ENCODE data around the gene KL. TPM values are rescaled to one million over a fixed set of nuclear protein-coding genes. Genes with fewer than 3 reads are reported as not detected.

Gene KL
- total and polyA plus RNA-seq, 8 donors: 0.38 to 4.0 (median 1.4) TPM

DNA sequence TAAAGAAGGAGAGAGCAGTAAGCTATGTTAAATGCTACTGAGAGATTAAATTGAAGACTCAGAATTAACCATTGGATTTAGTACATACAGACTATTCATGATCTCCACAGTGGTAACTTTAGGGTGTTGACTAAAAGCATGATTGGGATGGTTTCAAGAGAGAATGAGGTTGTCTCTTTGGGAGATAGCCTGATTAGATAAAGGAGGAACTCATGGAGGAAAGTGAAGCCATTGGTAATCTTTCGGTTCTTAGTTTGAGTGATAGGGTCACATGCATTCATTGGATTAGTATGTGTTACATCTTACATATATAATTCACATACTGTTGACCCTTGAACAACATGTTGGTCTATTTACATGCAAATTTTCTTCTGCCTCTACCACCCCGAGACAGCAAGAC is 18.8 kb upstream of the KL start:
- Histone ChIP-seq H3K36me3 (no peaks in the 10 kb centered on the region), H3K4me1 (no peaks in the 10 kb centered on the region), H3K27me3 (no peaks in the 10 kb centered on the region), H3K27ac (no peak overlapping the region), H3K4me3 (no peak overlapping the region), H3K9me3 (no peaks in the 10 kb centered on the region)
- DNase-seq: no peak
- 84 to 94% (median 91%) methylated on average over 2 of the region's 2 CpGs for WGBS, 5 donors
- no peak for TF ChIP-seq POLR2A (IDR thresholded peaks at IDR 0.05)
- no peak for TF ChIP-seq CTCF (IDR thresholded peaks at IDR 0.05)
- TF ChIP-seq POLR2AphosphoS5 (IDR thresholded peaks at IDR 0.05): no peak
- TF ChIP-seq EP300 (IDR thresholded peaks at IDR 0.05): no peak
- intact Hi-C loops (cut with DNase I; ENCODE audit: low total_unique reads): no loop called here

DNA sequence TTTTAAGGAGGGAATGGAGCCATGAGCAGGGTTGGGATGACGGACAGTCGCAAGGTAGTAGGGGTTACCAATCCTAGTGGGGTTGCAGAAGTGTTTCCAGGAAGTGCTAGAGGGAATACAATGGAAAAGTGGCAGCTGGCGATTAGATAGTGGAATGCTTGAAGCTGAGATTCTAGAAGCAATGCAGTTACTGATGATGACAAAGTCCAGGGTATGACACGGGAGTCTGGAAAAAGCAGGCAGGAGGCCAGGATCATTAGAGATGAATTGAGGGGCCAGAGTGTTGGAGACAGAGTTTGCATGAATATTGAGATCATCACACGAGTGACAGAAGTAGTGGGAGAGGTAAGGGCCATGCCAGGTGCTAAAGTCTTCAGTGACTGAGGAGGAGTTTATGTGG is 17.3 kb upstream of the KL start:
- WGBS, 5 donors: 75 to 87% (median 82%) methylated on average over 5 of the region's 5 CpGs
- no peak overlapping the region for H3K4me3 ChIP-seq
- intact Hi-C loops (cut with DNase I; ENCODE audit: low total_unique reads): no loop called here

DNA sequence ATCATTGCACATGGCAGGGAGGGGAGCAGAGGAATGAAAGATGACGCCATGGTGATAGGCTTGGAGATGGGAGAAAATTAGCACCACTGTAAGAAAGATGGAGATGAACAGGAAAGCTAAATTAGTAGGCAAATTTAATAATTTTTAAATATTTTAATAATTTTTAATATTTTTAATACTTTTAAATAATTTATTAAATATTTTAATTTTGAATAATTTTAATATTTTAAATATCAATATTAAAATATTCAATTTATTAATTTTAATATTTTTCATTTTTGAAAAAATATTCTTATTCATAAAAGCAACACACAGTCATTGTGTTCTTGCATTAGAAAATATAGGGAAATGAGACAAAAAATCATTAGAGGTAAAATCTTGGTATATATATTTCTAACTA is 15.9 kb upstream of the KL start:
- TF ChIP-seq POLR2AphosphoS5 (IDR thresholded peaks at IDR 0.05): no peak
- no peak for TF ChIP-seq CTCF (IDR thresholded peaks at IDR 0.05)
- TF ChIP-seq EP300 (IDR thresholded peaks at IDR 0.05): no peak
- TF ChIP-seq POLR2A (IDR thresholded peaks at IDR 0.05): no peak
- H3K27ac ChIP-seq: no peak overlapping the region
- H3K4me3 ChIP-seq: no peak overlapping the region
- H3K36me3 ChIP-seq: no peaks in the 10 kb centered on the region
- no peak for DNase-seq
- 90 to 100% (median 100%) methylated on average over 1 of the region's 1 CpG for WGBS, 5 donors
- intact Hi-C loops (cut with DNase I; ENCODE audit: low total_unique reads): no loop called here
- H3K4me1 ChIP-seq: peaks cover 0 to 15% (median 0%) of the 10 kb centered on the region in 4 donors
- no peaks in the 10 kb centered on the region for H3K27me3 ChIP-seq
- no peaks in the 10 kb centered on the region for H3K9me3 ChIP-seq

More for the DNA sequence above, 17.3 kb upstream of the KL start:
- Histone ChIP-seq H3K27ac (no peak overlapping the region), H3K27me3 (no peaks in the 10 kb centered on the region), H3K36me3 (no peaks in the 10 kb centered on the region), H3K9me3 (no peaks in the 10 kb centered on the region), H3K4me1 (peaks cover 0 to 2% (median 0%) of the 10 kb centered on the region in 4 donors)
- DNase-seq: no peak
- TF ChIP-seq EP300 (IDR thresholded peaks at IDR 0.05) (no peak), POLR2A (IDR thresholded peaks at IDR 0.05) (no peak), CTCF (IDR thresholded peaks at IDR 0.05) (no peak), POLR2AphosphoS5 (IDR thresholded peaks at IDR 0.05) (no peak)

GRCh38 chr13:33003458-33004019 is 12.7 kb upstream of the KL start:
- H3K36me3 ChIP-seq: no peaks in the 10 kb centered on the region
- H3K4me3 ChIP-seq: no peak overlapping the region
- peak overlapping the region in 2 of 5 donors; percentile 20 to 63 for H3K27ac ChIP-seq
- H3K27me3 ChIP-seq: no peaks in the 10 kb centered on the region
- peaks cover 0 to 15% (median 0%) of the 10 kb centered on the region in 4 donors for H3K4me1 ChIP-seq
- no peak for TF ChIP-seq EP300 (IDR thresholded peaks at IDR 0.05)
- H3K9me3 ChIP-seq: peaks cover 0 to 12% (median 10%) of the 10 kb centered on the region in 4 donors
- 74 to 87% (median 83%) methylated on average over 2 of the region's 2 CpGs for WGBS, 5 donors
- DNase-seq: no peak
- intact Hi-C loops (cut with DNase I; ENCODE audit: low total_unique reads): no loop called here

- Histone ChIP-seq H3K36me3 (no peaks in the 10 kb centered on the region), H3K27me3 (no peaks in the 10 kb centered on the region), H3K27ac (peak overlapping the region in 3 of 5 donors; percentile 20 to 63 (median 36)), H3K9me3 (peaks cover 0 to 17% (median 12%) of the 10 kb centered on the region in 4 donors), H3K4me1 (peaks cover 0 to 15% (median 0%) of the 10 kb centered on the region in 4 donors), H3K4me3 (no peak overlapping the region)
- TF ChIP-seq POLR2AphosphoS5 (IDR thresholded peaks at IDR 0.05) (peak in 1 of 3 donors; percentile 56), POLR2A (IDR thresholded peaks at IDR 0.05) (no peak)
- DNase-seq: peak in 1 of 2 donors; percentile 73
- WGBS, 5 donors: 11 to 23% (median 18%) methylated on average over 3 of the region's 3 CpGs
- intact Hi-C loops (cut with DNase I; ENCODE audit: low total_unique reads): no loop called here
These were observed 11.7 kb upstream of the KL start for GRCh38 chr13:33004511-33004910.
